ENCODE measurements around the gene CTDP1. TPM values are rescaled to one million over a fixed set of nuclear protein-coding genes. Genes with fewer than 3 reads are reported as not detected.
A peak's percentile ranks its signal among the peaks of the same experiment; 100 is the strongest.

CTDP1 gene
- total and polyA plus RNA-seq, 4 donors: 18.8 to 30.5 (median 21.7) TPM

GRCh38 chr18:79657342-79657996 lies 22.1 kb upstream of the CTDP1 start:
- ATAC-seq (ENCODE audit: insufficient read depth, low FRiP score): no peak
- Histone ChIP-seq H3K4me1 (ENCODE audit: control insufficient read depth in 5 of 5, insufficient read depth in 5 of 5, low read length in 5 of 5) (peaks cover 0 to 4% (median 0%) of the 10 kb centered on the region in 5 donors), H3K36me3 (ENCODE audit: control insufficient read depth in 4 of 4, insufficient read depth in 4 of 4, low read length in 4 of 4) (no peaks in the 10 kb centered on the region), H3K27ac (ENCODE audit: low read depth in 1 of 2, low read length in 1 of 2) (no peak overlapping the region), H3K9ac (ENCODE audit: insufficient read depth in 1 of 2, low read length in 2 of 2) (no peak overlapping the region), H3K27me3 (ENCODE audit: control insufficient read depth in 3 of 3, insufficient read depth in 3 of 3, low read length in 2 of 3) (peaks cover 0 to 49% (median 32%) of the 10 kb centered on the region in 3 donors), H3K9me3 (ENCODE audit: control insufficient read depth in 4 of 4, insufficient read depth in 3 of 4, low read length in 3 of 4) (peaks cover 0 to 5% (median under 1%) of the 10 kb centered on the region in 4 donors), H3K4me3 (no peak overlapping the region)
- no peak for DNase-seq
- TF ChIP-seq, protein P1, sequence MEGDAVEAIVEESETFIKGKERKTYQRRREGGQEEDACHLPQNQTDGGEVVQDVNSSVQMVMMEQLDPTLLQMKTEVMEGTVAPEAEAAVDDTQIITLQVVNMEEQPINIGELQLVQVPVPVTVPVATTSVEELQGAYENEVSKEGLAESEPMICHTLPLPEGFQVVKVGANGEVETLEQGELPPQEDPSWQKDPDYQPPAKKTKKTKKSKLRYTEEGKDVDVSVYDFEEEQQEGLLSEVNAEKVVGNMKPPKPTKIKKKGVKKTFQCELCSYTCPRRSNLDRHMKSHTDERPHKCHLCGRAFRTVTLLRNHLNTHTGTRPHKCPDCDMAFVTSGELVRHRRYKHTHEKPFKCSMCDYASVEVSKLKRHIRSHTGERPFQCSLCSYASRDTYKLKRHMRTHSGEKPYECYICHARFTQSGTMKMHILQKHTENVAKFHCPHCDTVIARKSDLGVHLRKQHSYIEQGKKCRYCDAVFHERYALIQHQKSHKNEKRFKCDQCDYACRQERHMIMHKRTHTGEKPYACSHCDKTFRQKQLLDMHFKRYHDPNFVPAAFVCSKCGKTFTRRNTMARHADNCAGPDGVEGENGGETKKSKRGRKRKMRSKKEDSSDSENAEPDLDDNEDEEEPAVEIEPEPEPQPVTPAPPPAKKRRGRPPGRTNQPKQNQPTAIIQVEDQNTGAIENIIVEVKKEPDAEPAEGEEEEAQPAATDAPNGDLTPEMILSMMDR (IDR thresholded peaks at IDR 0.05; ENCODE audit: control extremely low read depth, extremely low read depth): no peak
- 73 to 88% methylated on average over 21 of the region's 21 CpGs for WGBS, 2 donors

DNA sequence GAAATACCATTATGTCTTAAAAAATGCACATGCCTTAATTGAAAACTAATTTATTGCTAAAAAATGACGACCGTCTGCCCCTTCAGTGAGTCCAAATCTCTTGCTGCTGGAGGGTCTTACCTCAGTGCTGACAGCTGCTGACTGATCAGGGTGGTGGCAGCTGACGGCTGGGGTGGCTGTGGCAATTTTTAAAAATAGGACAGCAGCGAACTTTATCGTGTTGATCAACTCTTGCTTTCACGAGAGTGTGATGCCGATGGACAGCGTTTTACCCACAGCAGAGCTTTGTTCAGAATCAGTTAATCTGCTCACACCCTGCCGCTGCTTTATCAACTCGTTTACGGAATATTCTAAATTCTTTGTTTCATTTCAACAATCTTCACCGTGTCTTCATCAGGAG lies 21.2 kb upstream of the CTDP1 start:
- TF ChIP-seq, protein P1 (IDR thresholded peaks at IDR 0.05; ENCODE audit: control extremely low read depth, extremely low read depth): no peak
- Histone ChIP-seq H3K36me3 (ENCODE audit: control insufficient read depth in 4 of 4, insufficient read depth in 4 of 4, low read length in 4 of 4) (no peaks in the 10 kb centered on the region), H3K9me3 (ENCODE audit: control insufficient read depth in 4 of 4, insufficient read depth in 3 of 4, low read length in 3 of 4) (peaks cover 0 to 5% (median 0%) of the 10 kb centered on the region in 4 donors), H3K9ac (ENCODE audit: insufficient read depth in 1 of 2, low read length in 2 of 2) (no peak overlapping the region), H3K4me3 (no peak overlapping the region), H3K27ac (ENCODE audit: low read depth in 1 of 2, low read length in 1 of 2) (no peak overlapping the region), H3K4me1 (ENCODE audit: control insufficient read depth in 5 of 5, insufficient read depth in 5 of 5, low read length in 5 of 5) (peaks cover 0 to 4% (median 0%) of the 10 kb centered on the region in 5 donors), H3K27me3 (ENCODE audit: control insufficient read depth in 3 of 3, insufficient read depth in 3 of 3, low read length in 2 of 3) (peaks cover 0 to 54% (median 26%) of the 10 kb centered on the region in 3 donors)
- ATAC-seq (ENCODE audit: insufficient read depth, low FRiP score): no peak
- peak; percentile 58 to 73 (median 69) for DNase-seq
- WGBS, 2 donors: 67 to 83% methylated on average over 12 of the region's 12 CpGs

GRCh38 chr18:79659733-79660132 lies 19.9 kb upstream of the CTDP1 start:
- Histone ChIP-seq H3K4me3 (no peak overlapping the region), H3K9ac (ENCODE audit: insufficient read depth in 1 of 2, low read length in 2 of 2) (no peak overlapping the region), H3K27me3 (ENCODE audit: control insufficient read depth in 3 of 3, insufficient read depth in 3 of 3, low read length in 2 of 3) (peaks cover 0 to 60% (median 26%) of the 10 kb centered on the region in 3 donors), H3K4me1 (ENCODE audit: control insufficient read depth in 5 of 5, insufficient read depth in 5 of 5, low read length in 5 of 5) (peaks cover 0 to 4% (median 0%) of the 10 kb centered on the region in 5 donors), H3K9me3 (ENCODE audit: control insufficient read depth in 4 of 4, insufficient read depth in 3 of 4, low read length in 3 of 4) (peaks cover 0 to 5% (median 0%) of the 10 kb centered on the region in 4 donors), H3K36me3 (ENCODE audit: control insufficient read depth in 4 of 4, insufficient read depth in 4 of 4, low read length in 4 of 4) (no peaks in the 10 kb centered on the region), H3K27ac (ENCODE audit: low read depth in 1 of 2, low read length in 1 of 2) (no peak overlapping the region)
- ATAC-seq (ENCODE audit: insufficient read depth, low FRiP score) (no peak), DNase-seq (no peak)
- WGBS, 2 donors: 89 to 90% methylated on average over 5 of the region's 5 CpGs
- TF ChIP-seq, protein P1 (IDR thresholded peaks at IDR 0.05; ENCODE audit: control extremely low read depth, extremely low read depth): no peak

All from lung (tissue), 12 donors.